Measurements from ENCODE around the gene ADSL. TPM values are rescaled to one million over a fixed set of nuclear protein-coding genes. Genes with fewer than 3 reads are reported as not detected.

Gene ADSL
- total RNA-seq, 1 experiment from 2014 or later: 120 TPM

GRCh38 chr22:40401981-40402406 lies 55.7 kb downstream of the ADSL start:
- BruUV-seq (replicated peaks): no TSS peak
- H3K9me3 ChIP-seq: no peaks in the 10 kb centered on the region
- TF ChIP-seq CTCF (IDR thresholded peaks at IDR 0.05; ENCODE audit: insufficient read depth in 1 of 2, low read depth in 1 of 2, low read length in 1 of 2, severe bottlenecking in 1 of 2, unreplicated experiment in 1 of 2): no peak
- Mint-ChIP-seq H3K27ac (ENCODE audit: unreplicated experiment) (no peak overlapping the region), H3K36me3 (ENCODE audit: insufficient read depth, unreplicated experiment) (peaks cover 50% of the 10 kb centered on the region), H3K4me3 (ENCODE audit: unreplicated experiment) (no peak overlapping the region), H3K27me3 (ENCODE audit: insufficient read depth, unreplicated experiment) (no peaks in the 10 kb centered on the region), H3K4me1 (ENCODE audit: low read depth, unreplicated experiment) (peaks cover 7% of the 10 kb centered on the region), H3K9me3 (ENCODE audit: unreplicated experiment) (no peaks in the 10 kb centered on the region)
- DNase-seq: no peak
- H3K4me3 ChIP-seq (ENCODE audit: low read depth, low read length): no peak overlapping the region
- no peaks in the 10 kb centered on the region for H3K36me3 ChIP-seq (ENCODE audit: control insufficient read depth, insufficient read depth, low read length)
- no peaks in the 10 kb centered on the region for H3K4me1 ChIP-seq
- CTCF ChIA-PET: no interaction called here
- H3K27me3 ChIP-seq (replicated peaks; ENCODE audit: control insufficient read depth, insufficient read depth, low read length): no peaks in the 10 kb centered on the region
- intact Hi-C loops (cut with micrococcal nuclease; ENCODE audit: unreplicated experiment): no loop called here
- POLR2A ChIA-PET: interaction anchor here (0.5 kb wide), 1 partner anchor 38 kb away, joined by 3 read pairs; no protein-coding TSS in a partner anchor

DNA sequence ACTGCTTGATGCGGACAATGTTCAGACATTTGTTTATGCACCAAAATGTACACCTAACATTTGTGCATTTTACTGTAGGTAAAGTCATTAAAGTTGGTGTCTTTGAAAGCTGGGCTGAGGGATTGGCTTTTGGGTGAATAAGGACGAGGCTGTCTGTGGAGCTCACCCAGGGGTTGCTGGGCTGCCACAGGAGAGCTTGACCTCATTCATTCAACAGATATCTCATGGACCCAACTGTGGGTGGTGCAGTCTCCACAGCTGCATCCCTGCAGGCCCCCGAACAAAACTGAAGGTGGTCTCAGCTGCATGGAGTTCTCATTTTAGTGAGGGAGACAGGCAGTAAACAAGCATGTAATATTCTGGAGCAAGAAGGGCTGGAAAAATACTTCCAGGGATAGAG lies 56.8 kb downstream of the ADSL start:
- no peak for TF ChIP-seq CTCF (IDR thresholded peaks at IDR 0.05; ENCODE audit: insufficient read depth in 1 of 2, low read depth in 1 of 2, low read length in 1 of 2, severe bottlenecking in 1 of 2, unreplicated experiment in 1 of 2)
- intact Hi-C loops (cut with micrococcal nuclease; ENCODE audit: unreplicated experiment): no loop called here
- BruUV-seq (replicated peaks): no TSS peak
- Histone ChIP-seq H3K4me1 (no peaks in the 10 kb centered on the region), H3K4me3 (ENCODE audit: low read depth, low read length) (no peak overlapping the region), H3K36me3 (ENCODE audit: control insufficient read depth, insufficient read depth, low read length) (no peaks in the 10 kb centered on the region), H3K27me3 (replicated peaks; ENCODE audit: control insufficient read depth, insufficient read depth, low read length) (no peaks in the 10 kb centered on the region), H3K9me3 (no peaks in the 10 kb centered on the region)
- Mint-ChIP-seq H3K36me3 (ENCODE audit: insufficient read depth, unreplicated experiment) (peaks cover 61% of the 10 kb centered on the region), H3K4me3 (ENCODE audit: unreplicated experiment) (no peak overlapping the region), H3K4me1 (ENCODE audit: low read depth, unreplicated experiment) (no peaks in the 10 kb centered on the region), H3K27me3 (ENCODE audit: insufficient read depth, unreplicated experiment) (no peaks in the 10 kb centered on the region), H3K27ac (ENCODE audit: unreplicated experiment) (peak overlapping the region; percentile 42), H3K9me3 (ENCODE audit: unreplicated experiment) (no peaks in the 10 kb centered on the region)
- CTCF ChIA-PET: no interaction called here
- POLR2A ChIA-PET: no interaction called here
- DNase-seq: no peak

GRCh38 chr22:40403651-40404050 lies 57.4 kb downstream of the ADSL start:
- ChIA-PET CTCF (interaction anchor here (1.0 kb wide), 1 partner anchor 279 kb away, joined by 4 read pairs; no protein-coding TSS in a partner anchor), POLR2A (no interaction called here)

More at GRCh38 chr22:40403651-40404050, 57.4 kb downstream of the ADSL start:
- Mint-ChIP-seq H3K4me3 (ENCODE audit: unreplicated experiment) (no peak overlapping the region), H3K4me1 (ENCODE audit: low read depth, unreplicated experiment) (no peaks in the 10 kb centered on the region), H3K9me3 (ENCODE audit: unreplicated experiment) (no peaks in the 10 kb centered on the region), H3K27me3 (ENCODE audit: insufficient read depth, unreplicated experiment) (no peaks in the 10 kb centered on the region), H3K27ac (ENCODE audit: unreplicated experiment) (peak overlapping the region; percentile 42), H3K36me3 (ENCODE audit: insufficient read depth, unreplicated experiment) (peaks cover 57% of the 10 kb centered on the region)
- H3K27me3 ChIP-seq (replicated peaks; ENCODE audit: control insufficient read depth, insufficient read depth, low read length): no peaks in the 10 kb centered on the region
- no peak for DNase-seq
- H3K4me1 ChIP-seq: no peaks in the 10 kb centered on the region
- BruUV-seq (replicated peaks): no TSS peak
- H3K9me3 ChIP-seq: no peaks in the 10 kb centered on the region
- TF ChIP-seq CTCF (IDR thresholded peaks at IDR 0.05; ENCODE audit: insufficient read depth in 1 of 2, low read depth in 1 of 2, low read length in 1 of 2, severe bottlenecking in 1 of 2, unreplicated experiment in 1 of 2): no peak
- no peak overlapping the region for H3K4me3 ChIP-seq (ENCODE audit: low read depth, low read length)
- intact Hi-C loops (cut with micrococcal nuclease; ENCODE audit: unreplicated experiment): no loop called here
- no peaks in the 10 kb centered on the region for H3K36me3 ChIP-seq (ENCODE audit: control insufficient read depth, insufficient read depth, low read length)
